Measurements from ENCODE around the gene DLST.

- TF ChIP-seq POLR2AphosphoS5 (IDR thresholded peaks at IDR 0.05; ENCODE audit: low read depth): no peak
- TF ChIP-seq CTCF (IDR thresholded peaks at IDR 0.05; ENCODE audit: insufficient read depth, low read length): no peak
- TF ChIP-seq, protein P1, sequence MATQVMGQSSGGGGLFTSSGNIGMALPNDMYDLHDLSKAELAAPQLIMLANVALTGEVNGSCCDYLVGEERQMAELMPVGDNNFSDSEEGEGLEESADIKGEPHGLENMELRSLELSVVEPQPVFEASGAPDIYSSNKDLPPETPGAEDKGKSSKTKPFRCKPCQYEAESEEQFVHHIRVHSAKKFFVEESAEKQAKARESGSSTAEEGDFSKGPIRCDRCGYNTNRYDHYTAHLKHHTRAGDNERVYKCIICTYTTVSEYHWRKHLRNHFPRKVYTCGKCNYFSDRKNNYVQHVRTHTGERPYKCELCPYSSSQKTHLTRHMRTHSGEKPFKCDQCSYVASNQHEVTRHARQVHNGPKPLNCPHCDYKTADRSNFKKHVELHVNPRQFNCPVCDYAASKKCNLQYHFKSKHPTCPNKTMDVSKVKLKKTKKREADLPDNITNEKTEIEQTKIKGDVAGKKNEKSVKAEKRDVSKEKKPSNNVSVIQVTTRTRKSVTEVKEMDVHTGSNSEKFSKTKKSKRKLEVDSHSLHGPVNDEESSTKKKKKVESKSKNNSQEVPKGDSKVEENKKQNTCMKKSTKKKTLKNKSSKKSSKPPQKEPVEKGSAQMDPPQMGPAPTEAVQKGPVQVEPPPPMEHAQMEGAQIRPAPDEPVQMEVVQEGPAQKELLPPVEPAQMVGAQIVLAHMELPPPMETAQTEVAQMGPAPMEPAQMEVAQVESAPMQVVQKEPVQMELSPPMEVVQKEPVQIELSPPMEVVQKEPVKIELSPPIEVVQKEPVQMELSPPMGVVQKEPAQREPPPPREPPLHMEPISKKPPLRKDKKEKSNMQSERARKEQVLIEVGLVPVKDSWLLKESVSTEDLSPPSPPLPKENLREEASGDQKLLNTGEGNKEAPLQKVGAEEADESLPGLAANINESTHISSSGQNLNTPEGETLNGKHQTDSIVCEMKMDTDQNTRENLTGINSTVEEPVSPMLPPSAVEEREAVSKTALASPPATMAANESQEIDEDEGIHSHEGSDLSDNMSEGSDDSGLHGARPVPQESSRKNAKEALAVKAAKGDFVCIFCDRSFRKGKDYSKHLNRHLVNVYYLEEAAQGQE (IDR thresholded peaks at IDR 0.05; ENCODE audit: insufficient replicate concordance, low read depth): no peak
Observed at GRCh38 chr14:74911221-74911620, 29.5 kb downstream of the DLST start.

All from HL-60 (cell line).